NCI-H524 (cell line): Measurements from ENCODE around the gene MPHOSPH6.
"Not testable (repeated sequence)": the region's sequence is repeated elsewhere in the genome, so short reads cannot be mapped to it uniquely, and the experiment has no call there.

Experiments used
- DNase-seq, 2 experiments: peaks; one replicate each; lab custom pipeline; 2025; lab: John Stamatoyannopoulos, UW

MPHOSPH6 gene

GRCh38 chr16:82175627-82176026, 5.6 kb upstream of the MPHOSPH6 start:
- DNase-seq = no peak

GRCh38 chr16:82167670-82168069, 2.4 kb downstream of the MPHOSPH6 start:
- DNase-seq = no peak

- no peak for DNase-seq
Observed at GRCh38 chr16:82160226-82160625, 9.8 kb downstream of the MPHOSPH6 start.

GRCh38 chr16:82157836-82158235, 12.2 kb downstream of the MPHOSPH6 start:
- DNase-seq = no peak

GRCh38 chr16:82157534-82157812, 12.6 kb downstream of the MPHOSPH6 start:
- no peak for DNase-seq

- DNase-seq = no peak
Observed at GRCh38 chr16:82156761-82157533, 13.1 kb downstream of the MPHOSPH6 start.

- DNase-seq = no peak
Observed at GRCh38 chr16:82152641-82153112, 17.3 kb downstream of the MPHOSPH6 start.

- no peak for DNase-seq
Observed at GRCh38 chr16:82152196-82152595, 17.8 kb downstream of the MPHOSPH6 start.

- no peak for DNase-seq
Observed at GRCh38 chr16:82150549-82150948, 19.5 kb downstream of the MPHOSPH6 start.

GRCh38 chr16:82149536-82149935, 20.5 kb downstream of the MPHOSPH6 start:
- no peak for DNase-seq

- DNase-seq = no peak
Observed at GRCh38 chr16:82147546-82147945, 22.5 kb downstream of the MPHOSPH6 start.

- no peak for DNase-seq
Observed at GRCh38 chr16:82146957-82147356, 23.1 kb downstream of the MPHOSPH6 start.

GRCh38 chr16:82146556-82146955, 23.5 kb downstream of the MPHOSPH6 start:
- no peak for DNase-seq

GRCh38 chr16:82139286-82139571, 30.8 kb downstream of the MPHOSPH6 start:
- DNase-seq = not testable (repeated sequence)

GRCh38 chr16:82138478-82139285, 31.3 kb downstream of the MPHOSPH6 start:
- peak in 1 of 2 experiments; percentile 2 for DNase-seq

- no peak for DNase-seq
Observed at GRCh38 chr16:82137822-82138167, 32.2 kb downstream of the MPHOSPH6 start.

- DNase-seq = no peak
Observed at GRCh38 chr16:82136956-82137821, 32.8 kb downstream of the MPHOSPH6 start.

- no peak for DNase-seq
Observed at GRCh38 chr16:82135844-82136243, 34.2 kb downstream of the MPHOSPH6 start.

- DNase-seq = no peak
Observed at GRCh38 chr16:82134846-82135245, 35.2 kb downstream of the MPHOSPH6 start.

- no peak for DNase-seq
Observed at GRCh38 chr16:82133798-82134197, 36.2 kb downstream of the MPHOSPH6 start.

GRCh38 chr16:82129881-82130280, 40.1 kb downstream of the MPHOSPH6 start:
- DNase-seq = no peak

GRCh38 chr16:82124651-82125050, 45.4 kb downstream of the MPHOSPH6 start:
- DNase-seq = no peak

GRCh38 chr16:82119405-82119804, 50.6 kb downstream of the MPHOSPH6 start:
- no peak for DNase-seq
